Stimulated activated CD4-positive, alpha-beta T cell treated with anti-CD3 and anti-CD28 coated beads, TNF-alpha, amount 100 ng/mL, for 1 hour (primary cell): ENCODE measurements around the gene GTF2A1.

ENCODE experiments used
- DNase-seq, 3 donors: peaks; one replicate each; pipeline ENCODE4 v3.0.0-alpha.2; 2020; ENCODE audit warnings: low read depth in 3 of 3, low spot score in 1 of 3

GTF2A1 gene

DNA sequence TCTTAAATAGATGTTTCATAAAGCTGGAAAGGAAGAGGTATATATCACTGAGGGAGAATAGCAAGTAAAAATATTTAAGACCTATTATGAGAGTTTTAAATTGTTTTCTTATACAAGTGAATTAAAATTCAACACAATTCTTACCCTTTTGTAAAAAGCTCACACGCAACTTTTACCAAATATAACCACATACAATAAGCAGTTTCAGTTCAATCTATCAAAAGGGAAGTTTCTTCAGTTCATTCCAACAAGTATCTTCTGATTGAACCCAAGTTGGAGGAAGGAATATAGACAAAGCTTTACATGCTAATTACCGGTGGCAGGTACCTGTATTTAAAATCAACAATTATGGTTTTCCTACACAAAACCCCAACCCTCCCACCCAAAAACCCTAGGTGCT, 41.1 kb downstream of the GTF2A1 start:
- DNase-seq = no peak

DNA sequence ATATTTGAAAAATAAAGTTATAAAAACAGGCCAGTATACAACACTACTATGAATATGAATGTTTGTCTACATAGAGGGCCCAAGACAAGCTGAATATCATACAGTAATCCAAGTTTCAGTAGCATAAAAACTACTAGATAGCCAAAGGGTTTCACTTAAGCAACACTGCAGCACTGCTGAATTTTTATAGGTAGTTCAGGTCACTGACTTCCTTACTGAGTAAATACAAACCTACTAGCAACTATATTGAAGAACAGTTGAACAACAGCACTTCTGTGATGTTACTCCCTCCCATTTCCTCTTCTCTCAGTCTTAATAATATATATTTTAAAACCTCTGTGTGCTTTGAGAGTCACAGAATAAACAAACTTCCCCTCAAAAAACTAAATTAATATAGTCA, 42.7 kb downstream of the GTF2A1 start:
- DNase-seq = no peak

- DNase-seq = no peak
These were observed 43.5 kb downstream of the GTF2A1 start for GRCh38 chr14:81177225-81177624.

GRCh38 chr14:81176241-81176640, 44.5 kb downstream of the GTF2A1 start:
- DNase-seq = no peak

GRCh38 chr14:81172881-81173280, 47.9 kb downstream of the GTF2A1 start:
- DNase-seq = no peak

GRCh38 chr14:81172353-81172752, 48.4 kb downstream of the GTF2A1 start:
- DNase-seq = no peak

GRCh38 chr14:81170829-81171195, 49.9 kb downstream of the GTF2A1 start:
- no peak for DNase-seq

DNA sequence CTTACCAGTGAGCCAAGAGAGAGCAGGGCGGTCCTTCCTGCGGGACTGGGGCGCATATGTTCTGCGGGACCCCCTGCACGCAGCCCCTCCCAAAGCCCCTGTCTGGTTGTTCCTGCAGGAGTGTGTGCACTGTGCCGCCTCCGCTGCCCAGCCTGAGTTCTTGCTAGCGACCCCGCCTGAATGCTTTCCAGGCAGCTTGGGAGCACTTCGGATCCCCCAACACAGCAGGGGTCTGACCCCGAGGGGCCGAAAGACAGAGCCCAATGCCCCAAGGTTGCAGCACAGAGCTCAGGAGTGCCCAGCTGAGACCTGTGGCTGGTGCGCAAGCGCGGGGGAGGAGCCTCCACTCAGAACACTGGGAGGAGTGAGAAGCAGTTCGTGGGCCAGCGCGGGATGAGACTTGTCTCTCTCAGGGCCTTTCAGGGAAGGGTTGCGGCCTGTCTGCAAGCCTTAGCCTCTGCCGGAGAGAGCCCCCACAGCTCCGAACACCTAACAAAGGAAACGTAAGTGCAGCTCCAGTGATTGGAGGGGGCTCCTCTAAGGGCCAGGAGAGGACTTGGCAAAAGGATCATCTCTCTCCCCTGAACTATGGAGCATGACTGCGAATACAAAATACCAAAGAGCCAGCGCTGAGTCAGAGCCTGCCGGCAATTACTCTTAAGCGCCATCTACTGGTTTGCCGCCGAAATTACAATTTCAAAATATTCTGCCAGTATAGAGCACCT, 50.5 kb downstream of the GTF2A1 start:
- DNase-seq = peak; percentile 64 to 73 (median 67)

GRCh38 chr14:81169711-81170103, 51.1 kb downstream of the GTF2A1 start:
- DNase-seq = no peak

DNA sequence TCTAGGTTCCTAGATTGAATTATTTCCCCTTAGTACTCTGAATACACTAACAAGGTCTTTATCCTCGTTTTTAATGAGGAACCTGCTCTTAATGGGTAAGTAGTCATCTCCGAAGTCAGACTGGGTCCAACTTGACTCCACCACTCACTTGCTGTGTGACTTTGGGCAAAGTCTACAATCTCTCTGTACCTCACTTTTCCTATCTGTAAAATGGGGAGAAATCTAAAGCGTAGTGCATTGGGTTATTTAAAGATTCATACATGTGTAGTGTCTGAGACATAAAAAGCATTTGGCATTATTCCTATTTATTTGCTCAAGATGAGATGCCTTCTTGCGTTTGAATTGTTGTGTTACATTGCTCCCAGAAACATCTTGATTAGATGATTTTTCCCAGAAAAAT, 51.5 kb downstream of the GTF2A1 start:
- DNase-seq = no peak

- DNase-seq = no peak
These were observed 54.6 kb downstream of the GTF2A1 start for GRCh38 chr14:81166121-81166520.

GRCh38 chr14:81165188-81165587, 55.6 kb downstream of the GTF2A1 start:
- no peak for DNase-seq

- no peak for DNase-seq
These were observed 56.5 kb downstream of the GTF2A1 start for GRCh38 chr14:81164167-81164774.

GRCh38 chr14:81162941-81163340, 57.8 kb downstream of the GTF2A1 start:
- DNase-seq = no peak

- DNase-seq = no peak
These were observed 59.0 kb downstream of the GTF2A1 start for GRCh38 chr14:81161749-81162148.

DNA sequence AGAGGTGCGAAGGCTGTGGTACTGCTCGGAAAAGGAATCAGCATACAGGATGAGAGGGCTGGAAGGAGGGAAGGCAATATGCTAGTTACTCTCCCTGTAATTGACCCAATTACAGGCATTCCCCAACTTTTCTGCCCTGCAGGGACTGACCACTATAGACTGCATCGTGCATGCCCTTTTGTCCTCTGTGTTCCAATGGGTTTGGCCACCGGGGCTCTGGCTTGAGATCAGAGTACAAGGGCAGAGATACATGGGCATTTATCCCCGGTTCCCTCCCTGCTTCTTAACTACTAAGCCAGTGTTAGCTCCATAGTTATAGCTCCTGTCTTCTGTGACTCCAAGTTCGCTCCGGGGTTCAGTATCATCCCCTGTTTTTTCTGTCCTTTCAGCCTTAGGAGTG, 59.7 kb downstream of the GTF2A1 start:
- no peak for DNase-seq

DNA sequence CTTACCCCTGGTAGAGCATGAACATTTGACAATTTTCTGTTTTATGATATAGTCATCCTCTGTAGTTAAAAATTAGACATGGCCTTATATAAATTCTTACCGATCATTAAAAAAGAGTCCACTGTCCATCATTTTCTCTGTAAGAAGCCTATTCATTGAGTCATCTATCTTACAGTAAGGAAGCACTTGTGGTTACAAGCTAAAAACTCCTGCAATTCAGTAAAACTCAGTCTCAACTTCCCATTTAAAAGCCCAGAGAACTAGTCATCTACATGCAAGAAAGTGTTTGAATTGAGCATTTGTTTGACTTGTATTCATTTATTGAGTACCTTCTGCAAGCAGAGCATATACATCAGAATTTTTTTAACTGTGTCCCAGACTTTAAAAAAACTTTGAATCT, 63.3 kb downstream of the GTF2A1 start:
- no peak for DNase-seq

DNA sequence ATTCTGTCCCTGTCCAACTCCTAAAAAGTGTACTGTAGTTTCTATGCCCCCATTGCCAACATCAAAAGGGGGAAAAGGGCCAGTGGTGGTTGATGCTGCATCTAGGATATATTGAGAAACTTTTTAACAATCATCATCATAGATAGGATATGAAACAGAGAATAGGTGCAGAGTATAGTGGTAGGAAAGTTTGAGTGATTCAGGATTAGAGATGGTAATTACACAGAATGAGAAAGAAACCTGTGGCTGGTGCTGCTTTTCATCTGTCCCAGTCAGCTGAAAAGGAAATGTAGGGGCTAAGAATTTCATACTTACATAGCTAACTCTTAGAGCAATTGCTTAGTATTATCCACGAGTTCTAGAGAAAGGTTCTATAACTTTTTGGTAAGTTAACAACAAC, 67.6 kb downstream of the GTF2A1 start:
- no peak for DNase-seq

DNA sequence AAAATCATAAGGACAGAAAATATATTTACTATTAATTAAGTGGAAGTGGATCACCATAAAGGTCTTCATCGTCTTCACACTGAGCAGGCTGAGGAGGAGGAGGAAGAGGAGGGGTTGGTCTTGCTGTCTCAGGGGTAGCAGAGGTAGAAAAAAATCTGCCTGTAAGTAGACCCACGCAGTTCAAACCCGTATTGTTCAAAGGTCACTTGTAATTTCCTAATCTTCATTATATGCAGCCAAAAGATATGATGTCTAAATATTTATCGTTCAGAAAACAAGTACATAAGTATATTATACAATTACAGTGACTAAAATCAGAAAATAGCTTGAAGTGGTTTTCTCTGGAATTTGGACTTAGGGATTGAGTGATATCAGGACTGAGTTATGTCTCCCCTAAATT, 72.1 kb downstream of the GTF2A1 start:
- no peak for DNase-seq

GRCh38 chr14:81147140-81147897, 73.4 kb downstream of the GTF2A1 start:
- DNase-seq = no peak

GRCh38 chr14:81144824-81145603, 75.7 kb downstream of the GTF2A1 start:
- no peak for DNase-seq

GRCh38 chr14:81143793-81144192, 77.0 kb downstream of the GTF2A1 start:
- DNase-seq = no peak
